PFSK-1 (cell line): ENCODE results near the gene RPRD2.

Experiments
- FOXP2 ChIP-seq: optimal IDR thresholded peaks from 2 replicates; pipeline ENCODE3; 2011; ENCODE audit warnings: borderline replicate concordance, control low read depth, inconsistent platforms; ENCODE audit not compliant: insufficient read depth; ENCODE audit errors: extremely low read length, extremely low read depth
- POLR2AphosphoS5 ChIP-seq: IDR thresholded peaks from 2 replicates; pipeline ENCODE4 v1.6.1; 2012; ENCODE audit warnings: low read depth, mild to moderate bottlenecking, control low read depth, low read length, moderate library complexity
- REST ChIP-seq, 2 experiments: IDR thresholded peaks; 2 replicates each; pipeline versions ENCODE4 v1.6.1 to v1.8.0; 2011 to 2012; ENCODE audit warnings: low read depth in 2 of 2, low read length in 2 of 2, control low read depth in 1 of 2, inconsistent platforms in 1 of 2, mild to moderate bottlenecking in 1 of 2, moderate library complexity in 1 of 2; ENCODE audit not compliant: insufficient read depth in 1 of 2
- TAF1 ChIP-seq: IDR thresholded peaks from 2 replicates; pipeline ENCODE4 v1.6.1; 2012; ENCODE audit warnings: low read length, control low read depth, borderline replicate concordance; ENCODE audit not compliant: insufficient read depth

- TF ChIP-seq FOXP2: no peak
- TF ChIP-seq REST (IDR thresholded peaks at IDR 0.05; ENCODE audit: insufficient read depth in 1 of 2, low read depth in 2 of 2, low read length in 2 of 2): no peak
- TF ChIP-seq TAF1: no peak
- TF ChIP-seq POLR2AphosphoS5: no peak
These were observed 141.5 kb downstream of the RPRD2 start for GRCh38 chr1:150505431-150505830.
